HCT116 (cell line): Measurements from ENCODE around the gene HIGD1A. TPM values are rescaled to one million over a fixed set of nuclear protein-coding genes. Genes with fewer than 3 reads are reported as not detected.

Experiments
- ATAC-seq: fragments of 200-7000 bp; cut with Tn5 transposase; 2 replicates; pipeline ENCODE4 v1.9.1; 2020; ENCODE audit warnings: mild to moderate bottlenecking, moderate library complexity
- BruUV-seq: library from RNA; stranded (reverse); fragments of 400-500 nt; replicated peaks from 2 replicates; lab custom pipeline; 2021; lab: Mats Ljungman, UMichigan
- CTCF ChIA-PET: fragments of 300-600 bp; sonication (Branson Sonifier 250); formaldehyde crosslinking; loops from one replicate; lab custom pipeline; 2021; ENCODE audit warnings: antibody characterized with exemption; lab: Charles Lee
- POLR2A ChIA-PET: fragments of 300-600, 350-600 bp; sonication (Branson Sonifier 250); formaldehyde crosslinking; loops from one replicate; lab custom pipeline; 2021; ENCODE audit warnings: antibody characterized with exemption; lab: Charles Lee
- RAD21 ChIA-PET, 2 experiments: fragments of 300-600 bp; sonication (Branson Sonifier 250); formaldehyde crosslinking; loops; one replicate each; lab custom pipeline; 2023; ENCODE audit warnings: low total read pairs in 2 of 2; ENCODE audit not compliant: uncharacterized antibody in 2 of 2, unreplicated experiment in 2 of 2, low non-redundant PET in 1 of 2; lab: Charles Lee
- DNase-seq: peaks from one replicate; pipeline ENCODE4 v3.0.0-alpha.2; 2010; ENCODE audit warnings: low read depth, low spot score
- H2AFZ ChIP-seq: fragments of 200-600 bp; shearing (Covaris generic), sonication (generic); 2 replicates; pipeline ENCODE4 v1.6.1; 2017; ENCODE audit warnings: low read depth, mixed run types, mixed read lengths, antibody characterized with exemption, low read length; ENCODE audit not compliant: poor library complexity, severe bottlenecking
- H3K27ac ChIP-seq: 2 replicates; pipeline ENCODE4 v1.5.1; 2012; ENCODE audit warnings: low read depth, low read length
- H3K27me3 ChIP-seq: fragments of 200-600 bp; sonication (generic); 2 replicates; pipeline ENCODE4 v1.6.1; 2016; ENCODE audit warnings: mixed run types, low read length, mixed read lengths; ENCODE audit not compliant: insufficient read depth
- H3K36me3 ChIP-seq, 2 experiments: fragments of 200-500 bp in 1 of 2; fragments of 200-600 bp in 1 of 2; sonication (Bioruptor generic) in 1 of 2; sonication (generic) in 1 of 2; 2 replicates each; pipeline versions ENCODE4 v1.5.1 to v1.6.1; 2014 to 2016; ENCODE audit warnings: low read length in 2 of 2, inconsistent platforms in 1 of 2, mixed read lengths in 1 of 2, mixed run types in 1 of 2; ENCODE audit not compliant: insufficient read depth in 2 of 2, control insufficient read depth in 1 of 2
- H3K4me1 ChIP-seq, 2 experiments: fragments of 200-600 bp in 1 of 2; sonication (generic) in 1 of 2; 2 replicates each; pipeline versions ENCODE4 v1.5.1 to v1.6.1; 2012 to 2017; ENCODE audit warnings: low read length in 2 of 2, inconsistent platforms in 1 of 2, mild to moderate bottlenecking in 1 of 2, mixed read lengths in 1 of 2, mixed run types in 1 of 2, moderate library complexity in 1 of 2; ENCODE audit not compliant: insufficient read depth in 2 of 2, control insufficient read depth in 1 of 2
- H3K4me2 ChIP-seq: fragments of 200-600 bp; sonication (generic); 2 replicates; pipeline ENCODE4 v1.6.1; 2017; ENCODE audit warnings: mixed run types, low read length, mixed read lengths
- H3K4me3 ChIP-seq, 2 experiments: fragments of 200-600 bp in 1 of 2; sonication (generic) in 1 of 2; replicated peaks in 1 of 2; 2 replicates each; pipeline ENCODE4 v1.5.1; 2011 to 2016; ENCODE audit warnings: low read length in 2 of 2, control low read depth in 1 of 2, low read depth in 1 of 2, mild to moderate bottlenecking in 1 of 2, mixed read lengths in 1 of 2, mixed run types in 1 of 2
- H3K79me2 ChIP-seq: fragments of 200-600 bp; sonication (generic); 2 replicates; pipeline ENCODE4 v1.6.1; 2017; ENCODE audit warnings: mild to moderate bottlenecking, mixed run types, low read length, moderate library complexity, mixed read lengths; ENCODE audit not compliant: insufficient read depth
- H3K9ac ChIP-seq: fragments of 200-600 bp; sonication (generic); 2 replicates; pipeline ENCODE4 v1.6.1; 2016; ENCODE audit warnings: low read length, mixed read lengths
- H3K9me2 ChIP-seq: fragments of 200-600 bp; sonication (generic), shearing (Covaris generic); 2 replicates; pipeline ENCODE4 v1.6.1; 2017; ENCODE audit warnings: mixed run types, mild to moderate bottlenecking, moderate library complexity; ENCODE audit not compliant: insufficient read depth
- H3K9me3 ChIP-seq, 2 experiments: fragments of 200-500 bp in 1 of 2; fragments of 200-600 bp in 1 of 2; sonication (Bioruptor generic) in 1 of 2; sonication (generic) in 1 of 2; 2 replicates each; pipeline ENCODE4 v1.6.1; 2014 to 2017; ENCODE audit warnings: low read length in 2 of 2, mixed read lengths in 2 of 2, inconsistent platforms in 1 of 2, low read depth in 1 of 2, mild to moderate bottlenecking in 1 of 2, mixed run types in 1 of 2, moderate library complexity in 1 of 2; ENCODE audit not compliant: control insufficient read depth in 1 of 2, insufficient read depth in 1 of 2
- H4K20me1 ChIP-seq: fragments of 200-600 bp; sonication (generic), shearing (Covaris generic); 2 replicates; pipeline ENCODE4 v1.6.1; 2017; ENCODE audit warnings: mixed run types, mild to moderate bottlenecking, moderate library complexity; ENCODE audit not compliant: insufficient read depth
- CBX3 ChIP-seq: IDR thresholded peaks from 2 replicates; pipeline ENCODE4 v1.6.1; 2012; ENCODE audit warnings: low read depth
- EGR1 ChIP-seq: IDR thresholded peaks from 2 replicates; pipeline ENCODE4 v1.6.1; 2012; ENCODE audit warnings: low read depth
- EZH2phosphoT487 ChIP-seq: fragments of 200-600 bp; IDR thresholded peaks from 2 replicates; pipeline ENCODE4 v1.6.1; 2018; ENCODE audit warnings: antibody characterized with exemption, borderline replicate concordance
- JUND ChIP-seq: IDR thresholded peaks from 2 replicates; pipeline ENCODE4 v1.6.1; 2012
- POLR2A ChIP-seq: IDR thresholded peaks from 2 replicates; pipeline ENCODE4 v1.7.0; 2011; ENCODE audit warnings: borderline replicate concordance; ENCODE audit not compliant: insufficient read depth, insufficient read length; ENCODE audit errors: extremely low read depth
- POLR2AphosphoS5 ChIP-seq: IDR thresholded peaks from 2 replicates; pipeline ENCODE4 v1.6.1; 2011; ENCODE audit warnings: mild to moderate bottlenecking, low read depth, low read length, moderate library complexity
- SIN3A ChIP-seq: IDR thresholded peaks from 2 replicates; pipeline ENCODE4 v1.6.1; 2012; ENCODE audit warnings: low read depth
- SRF ChIP-seq: IDR thresholded peaks from 2 replicates; pipeline ENCODE4 v1.6.1; 2012; ENCODE audit warnings: low read depth
- TCF7L2 ChIP-seq: IDR thresholded peaks from 2 replicates; pipeline ENCODE4 v1.7.0; 2011; ENCODE audit warnings: borderline replicate concordance, inconsistent platforms; ENCODE audit not compliant: insufficient read depth, insufficient read length; ENCODE audit errors: extremely low read depth
- ZBTB33 ChIP-seq: IDR thresholded peaks from 2 replicates; pipeline ENCODE4 v1.6.1; 2011; ENCODE audit warnings: mild to moderate bottlenecking, low read length, moderate library complexity; ENCODE audit not compliant: insufficient replicate concordance; ENCODE audit errors: extremely low read depth
- ZFX ChIP-seq: fragments of 450-650 bp; IDR thresholded peaks from 2 replicates; pipeline ENCODE4 v1.6.1; 2017
- ZNF274 ChIP-seq: fragments of 200-500 bp; sonication (Bioruptor generic); IDR thresholded peaks from 2 replicates; pipeline ENCODE4 v1.6.1; 2014; ENCODE audit warnings: mild to moderate bottlenecking, low read depth, low read length, inconsistent platforms
- intact Hi-C: fragments of 100-400 bp; cut with micrococcal nuclease; formaldehyde crosslinking; loops from 2 replicates; pipeline ENCODE4 v1.10.0; 2022
- total RNA-seq: library from RNA; stranded (reverse); gene quantifications from one replicate; pipeline ENCODE4 v1.2.1, GENCODE V29; 2021; ENCODE audit not compliant: unreplicated experiment
- TF ChIP-seq, protein P1 (sequence below), 3 experiments: fragments of 200-600 bp in 1 of 3; sonication (generic) in 1 of 3; IDR thresholded peaks in 2 of 3; conservative IDR thresholded peaks in 1 of 3; 2 replicates each; pipeline ENCODE4 v1.5.1; 2012 to 2017; ENCODE audit warnings: low read depth in 2 of 3, low read length in 2 of 3, antibody characterized with exemption in 1 of 3, borderline replicate concordance in 1 of 3, control low read depth in 1 of 3, mild to moderate bottlenecking in 1 of 3, mixed read lengths in 1 of 3, mixed run types in 1 of 3, moderate library complexity in 1 of 3; ENCODE audit not compliant: insufficient read depth in 1 of 3
- TF ChIP-seq, protein P2 (sequence below): IDR thresholded peaks from 2 replicates; pipeline ENCODE4 v1.6.1; 2012; ENCODE audit warnings: low read depth
- TF ChIP-seq, protein P3 (sequence below): IDR thresholded peaks from 2 replicates; pipeline ENCODE4 v1.6.1; 2012

The HIGD1A gene
- total RNA-seq, 1 experiment from 2014 or later = 71.2 TPM

DNA sequence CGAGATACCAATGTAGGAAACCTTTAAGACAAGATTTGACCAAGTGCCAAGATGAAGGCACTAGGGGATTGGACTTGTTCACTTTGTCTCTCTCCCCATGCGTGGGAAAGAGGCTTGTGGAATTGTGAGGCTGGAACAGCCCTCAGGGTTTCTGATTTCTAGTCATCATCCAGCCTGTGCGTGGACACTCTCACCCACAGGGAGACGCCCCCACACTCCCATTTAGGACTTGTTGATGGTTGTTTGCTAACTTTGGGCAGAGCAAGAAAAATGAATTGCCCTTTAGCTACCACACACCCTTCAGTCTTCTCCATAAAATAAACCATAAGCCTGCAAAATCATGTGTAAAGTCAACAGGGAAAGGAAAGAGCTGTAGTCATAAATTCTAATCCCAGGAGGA, 23.4 kb upstream of the HIGD1A start:
- no peaks in the 10 kb centered on the region for H3K79me2 ChIP-seq
- no peak overlapping the region for H3K27ac ChIP-seq
- no peak overlapping the region for H2AFZ ChIP-seq
- no peak overlapping the region for H3K4me2 ChIP-seq
- no peaks in the 10 kb centered on the region for H3K9me2 ChIP-seq
- RAD21 ChIA-PET = no interaction called here
- TF ChIP-seq POLR2A = no peak
- no peak for TF ChIP-seq ZFX
- TF ChIP-seq, protein P1, sequence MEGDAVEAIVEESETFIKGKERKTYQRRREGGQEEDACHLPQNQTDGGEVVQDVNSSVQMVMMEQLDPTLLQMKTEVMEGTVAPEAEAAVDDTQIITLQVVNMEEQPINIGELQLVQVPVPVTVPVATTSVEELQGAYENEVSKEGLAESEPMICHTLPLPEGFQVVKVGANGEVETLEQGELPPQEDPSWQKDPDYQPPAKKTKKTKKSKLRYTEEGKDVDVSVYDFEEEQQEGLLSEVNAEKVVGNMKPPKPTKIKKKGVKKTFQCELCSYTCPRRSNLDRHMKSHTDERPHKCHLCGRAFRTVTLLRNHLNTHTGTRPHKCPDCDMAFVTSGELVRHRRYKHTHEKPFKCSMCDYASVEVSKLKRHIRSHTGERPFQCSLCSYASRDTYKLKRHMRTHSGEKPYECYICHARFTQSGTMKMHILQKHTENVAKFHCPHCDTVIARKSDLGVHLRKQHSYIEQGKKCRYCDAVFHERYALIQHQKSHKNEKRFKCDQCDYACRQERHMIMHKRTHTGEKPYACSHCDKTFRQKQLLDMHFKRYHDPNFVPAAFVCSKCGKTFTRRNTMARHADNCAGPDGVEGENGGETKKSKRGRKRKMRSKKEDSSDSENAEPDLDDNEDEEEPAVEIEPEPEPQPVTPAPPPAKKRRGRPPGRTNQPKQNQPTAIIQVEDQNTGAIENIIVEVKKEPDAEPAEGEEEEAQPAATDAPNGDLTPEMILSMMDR (IDR thresholded peaks at IDR 0.05 in 2 of 3, conservative IDR thresholded peaks at IDR 0.05 in 1 of 3; ENCODE audit: borderline replicate concordance in 1 of 3, insufficient read depth in 1 of 3, low read depth in 2 of 3, low read length in 2 of 3) = no peak
- TF ChIP-seq POLR2AphosphoS5 = no peak
- no peak for TF ChIP-seq ZNF274
- TF ChIP-seq SRF = no peak
- TF ChIP-seq CBX3 = no peak
- no peak for TF ChIP-seq TCF7L2
- no peak for TF ChIP-seq SIN3A
- no peak for TF ChIP-seq ZBTB33
- TF ChIP-seq EZH2phosphoT487 = no peak
- TF ChIP-seq EGR1 = no peak
- TF ChIP-seq JUND = no peak
- TF ChIP-seq, protein P2, sequence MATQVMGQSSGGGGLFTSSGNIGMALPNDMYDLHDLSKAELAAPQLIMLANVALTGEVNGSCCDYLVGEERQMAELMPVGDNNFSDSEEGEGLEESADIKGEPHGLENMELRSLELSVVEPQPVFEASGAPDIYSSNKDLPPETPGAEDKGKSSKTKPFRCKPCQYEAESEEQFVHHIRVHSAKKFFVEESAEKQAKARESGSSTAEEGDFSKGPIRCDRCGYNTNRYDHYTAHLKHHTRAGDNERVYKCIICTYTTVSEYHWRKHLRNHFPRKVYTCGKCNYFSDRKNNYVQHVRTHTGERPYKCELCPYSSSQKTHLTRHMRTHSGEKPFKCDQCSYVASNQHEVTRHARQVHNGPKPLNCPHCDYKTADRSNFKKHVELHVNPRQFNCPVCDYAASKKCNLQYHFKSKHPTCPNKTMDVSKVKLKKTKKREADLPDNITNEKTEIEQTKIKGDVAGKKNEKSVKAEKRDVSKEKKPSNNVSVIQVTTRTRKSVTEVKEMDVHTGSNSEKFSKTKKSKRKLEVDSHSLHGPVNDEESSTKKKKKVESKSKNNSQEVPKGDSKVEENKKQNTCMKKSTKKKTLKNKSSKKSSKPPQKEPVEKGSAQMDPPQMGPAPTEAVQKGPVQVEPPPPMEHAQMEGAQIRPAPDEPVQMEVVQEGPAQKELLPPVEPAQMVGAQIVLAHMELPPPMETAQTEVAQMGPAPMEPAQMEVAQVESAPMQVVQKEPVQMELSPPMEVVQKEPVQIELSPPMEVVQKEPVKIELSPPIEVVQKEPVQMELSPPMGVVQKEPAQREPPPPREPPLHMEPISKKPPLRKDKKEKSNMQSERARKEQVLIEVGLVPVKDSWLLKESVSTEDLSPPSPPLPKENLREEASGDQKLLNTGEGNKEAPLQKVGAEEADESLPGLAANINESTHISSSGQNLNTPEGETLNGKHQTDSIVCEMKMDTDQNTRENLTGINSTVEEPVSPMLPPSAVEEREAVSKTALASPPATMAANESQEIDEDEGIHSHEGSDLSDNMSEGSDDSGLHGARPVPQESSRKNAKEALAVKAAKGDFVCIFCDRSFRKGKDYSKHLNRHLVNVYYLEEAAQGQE = no peak
- TF ChIP-seq, protein P3, sequence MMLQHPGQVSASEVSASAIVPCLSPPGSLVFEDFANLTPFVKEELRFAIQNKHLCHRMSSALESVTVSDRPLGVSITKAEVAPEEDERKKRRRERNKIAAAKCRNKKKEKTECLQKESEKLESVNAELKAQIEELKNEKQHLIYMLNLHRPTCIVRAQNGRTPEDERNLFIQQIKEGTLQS = no peak
- CTCF ChIA-PET = interaction anchor here (1.2 kb wide), 1 partner anchor 49 kb away, joined by 3 read pairs; no protein-coding TSS in a partner anchor
- ATAC-seq (no peak), DNase-seq (no peak)
- no peak overlapping the region for H3K9ac ChIP-seq
- no peaks in the 10 kb centered on the region for H3K9me3 ChIP-seq
- peaks cover 3 to 37% of the 10 kb centered on the region in 2 experiments for H3K4me1 ChIP-seq
- H3K4me3 ChIP-seq = no peak overlapping the region
- H3K27me3 ChIP-seq = no peaks in the 10 kb centered on the region
- no peaks in the 10 kb centered on the region for H3K36me3 ChIP-seq
- no peaks in the 10 kb centered on the region for H4K20me1 ChIP-seq
- POLR2A ChIA-PET = no interaction called here
- intact Hi-C loops = loop anchor here (10.0 kb wide), 1 partner anchor 283 kb away; no protein-coding TSS in a partner anchor
- BruUV-seq = no TSS peak
